ENCODE data around the gene TEKT3.
A peak's percentile ranks its signal among the peaks of the same experiment; 100 is the strongest.

TEKT3 gene

GRCh38 chr17:15293558-15293957 lies 47.8 kb downstream of the TEKT3 start:
- DNase-seq = no peak

DNA sequence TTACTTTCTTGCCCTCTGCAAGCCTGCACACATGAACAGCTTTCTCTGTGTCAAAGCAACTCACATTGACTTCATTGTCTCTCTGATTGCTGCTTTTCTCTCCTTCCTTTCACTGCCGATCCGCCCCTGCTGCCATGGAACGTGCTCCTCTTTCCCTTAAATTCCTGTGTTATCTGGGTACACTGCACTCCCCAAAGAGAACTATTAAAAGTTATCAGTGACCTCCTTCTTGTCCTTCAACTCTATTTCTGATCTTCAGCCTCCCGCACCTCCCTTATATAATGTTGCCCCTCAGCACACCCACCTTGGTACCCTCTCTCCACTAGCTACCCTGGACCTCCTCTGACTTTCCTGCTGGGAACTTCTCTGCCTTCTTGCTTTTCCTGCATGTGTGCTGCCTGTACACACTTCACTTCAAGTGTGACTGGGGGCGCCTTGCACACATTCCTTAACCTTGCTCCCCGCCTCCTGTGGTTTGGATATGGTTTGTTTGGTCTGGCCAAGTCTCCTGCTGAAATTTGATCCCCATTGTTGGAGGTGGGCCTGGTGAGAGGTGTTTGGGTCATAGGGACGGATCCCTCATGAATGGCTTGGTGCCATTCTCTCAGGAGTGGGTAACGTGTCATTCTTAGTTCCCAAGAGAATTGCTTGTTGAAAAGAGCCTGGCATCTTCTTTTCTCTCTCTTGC lies 49.6 kb downstream of the TEKT3 start:
- DNase-seq = no peak

GRCh38 chr17:15290605-15291004 lies 50.8 kb downstream of the TEKT3 start:
- DNase-seq = no peak

DNA sequence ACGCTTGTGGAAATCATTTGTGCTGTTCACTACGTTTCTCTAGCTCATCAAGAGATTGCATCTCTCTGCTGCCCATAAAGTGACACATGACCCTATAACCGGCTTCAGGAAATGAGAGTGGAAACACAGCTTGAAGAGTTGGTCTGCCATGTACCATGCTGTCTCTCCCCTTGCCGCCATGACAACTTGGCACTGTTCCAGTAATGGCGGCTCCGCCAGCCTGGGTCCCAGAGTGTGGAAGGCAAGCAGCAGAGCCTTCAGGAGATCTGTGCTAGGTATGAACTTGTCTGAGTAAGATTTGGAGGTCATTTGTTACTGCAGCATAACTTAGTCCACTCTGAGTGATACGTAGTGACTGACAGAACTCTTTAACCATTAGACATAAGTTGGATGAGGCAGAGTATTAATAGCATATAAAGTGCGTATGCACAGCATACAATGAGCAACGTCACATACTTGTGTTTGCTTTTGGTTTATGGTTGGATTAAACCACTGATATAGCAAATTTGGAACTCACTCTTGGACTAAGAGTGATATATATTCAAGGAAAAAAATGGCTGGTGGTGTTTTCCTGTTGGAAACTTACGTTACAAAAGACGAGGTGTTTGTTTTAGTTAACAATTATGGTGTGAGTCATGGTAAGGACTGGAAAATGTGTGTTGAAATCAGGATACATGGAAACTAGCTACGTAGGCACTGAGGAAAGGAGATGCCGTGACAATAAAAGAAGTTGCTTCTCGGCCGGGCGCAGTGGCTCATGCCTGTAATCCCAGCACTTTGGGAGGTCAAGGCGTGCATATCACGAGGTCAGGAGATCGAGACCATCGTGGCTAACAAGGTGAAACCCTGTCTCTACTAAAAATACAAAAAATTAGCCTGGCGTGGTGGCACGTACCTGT lies 51.9 kb downstream of the TEKT3 start:
- DNase-seq = no peak

- no peak for DNase-seq
Observed at GRCh38 chr17:15288859-15289258, 52.5 kb downstream of the TEKT3 start.

- DNase-seq = no peak
Observed at GRCh38 chr17:15287538-15288267, 53.7 kb downstream of the TEKT3 start.

- DNase-seq = no peak
Observed at GRCh38 chr17:15285466-15285865, 55.9 kb downstream of the TEKT3 start.

DNA sequence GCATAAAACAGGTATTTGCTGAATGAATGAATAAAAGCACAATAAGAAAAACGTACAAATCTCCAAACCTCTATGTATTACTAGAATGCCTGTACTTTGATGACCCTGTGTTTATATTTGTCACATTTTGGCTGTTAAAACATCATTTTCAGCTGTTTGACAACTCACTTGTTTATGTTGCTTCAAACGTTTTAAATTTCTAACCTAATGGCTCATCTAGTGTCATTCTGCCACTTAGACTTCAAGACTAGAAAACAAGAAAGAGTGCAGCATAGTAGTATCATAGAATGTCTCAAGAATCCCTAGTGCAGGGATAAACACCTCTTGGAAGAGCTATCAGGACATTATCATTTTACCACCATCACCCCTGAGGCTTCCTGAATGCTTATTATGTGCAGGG lies 56.9 kb downstream of the TEKT3 start:
- no peak for DNase-seq

- no peak for DNase-seq
Observed at GRCh38 chr17:15284107-15284506, 57.3 kb downstream of the TEKT3 start.

- no peak for DNase-seq
Observed at GRCh38 chr17:15281909-15282308, 59.5 kb downstream of the TEKT3 start.

- no peak for DNase-seq
Observed at GRCh38 chr17:15278924-15279477, 62.4 kb downstream of the TEKT3 start.

GRCh38 chr17:15278380-15278779 lies 63.0 kb downstream of the TEKT3 start:
- no peak for DNase-seq

- no peak for DNase-seq
Observed at GRCh38 chr17:15274017-15274416, 67.4 kb downstream of the TEKT3 start.

- no peak for DNase-seq
Observed at GRCh38 chr17:15273141-15273793, 68.1 kb downstream of the TEKT3 start.

- DNase-seq = no peak
Observed at GRCh38 chr17:15271741-15272140, 69.7 kb downstream of the TEKT3 start.

DNA sequence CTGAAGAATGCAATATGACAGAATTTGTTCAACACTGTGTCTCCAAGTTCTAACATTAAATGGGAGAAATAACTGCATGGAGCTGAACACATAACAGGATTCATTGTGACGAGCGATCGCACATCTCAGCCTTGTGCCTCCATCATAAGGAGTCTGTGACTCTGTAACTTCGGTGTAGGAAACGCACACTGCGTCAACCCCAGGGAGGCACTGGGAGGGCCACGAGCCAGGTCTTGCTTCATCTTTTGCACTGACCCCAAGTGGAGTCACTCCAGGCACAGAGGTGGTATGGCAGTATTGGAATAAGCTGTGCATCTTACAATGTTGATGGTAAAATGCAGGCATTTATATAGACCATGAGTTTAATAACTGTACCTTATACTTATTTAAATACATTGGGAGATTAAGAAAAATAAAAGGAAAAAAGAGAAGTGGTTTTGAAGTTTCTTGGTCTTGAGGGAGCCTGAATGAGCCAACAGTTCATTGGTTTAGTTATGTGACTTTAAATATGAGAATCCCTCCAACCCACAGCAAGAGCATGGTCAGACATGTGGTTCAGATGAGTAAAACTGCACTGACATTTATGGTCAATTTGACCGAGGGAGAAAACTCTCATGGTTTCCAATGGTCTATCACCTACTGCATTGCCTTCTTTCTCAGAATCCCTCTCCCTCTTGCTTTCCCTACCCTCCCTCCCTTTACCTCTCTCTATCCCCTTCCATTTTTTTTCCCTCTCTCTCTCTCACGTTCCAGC lies 70.6 kb downstream of the TEKT3 start:
- no peak for DNase-seq

- no peak for DNase-seq
Observed at GRCh38 chr17:15269780-15270089, 71.7 kb downstream of the TEKT3 start.

GRCh38 chr17:15269087-15269779 lies 72.2 kb downstream of the TEKT3 start:
- DNase-seq = peak in 1 of 51 donors; percentile 17

DNA sequence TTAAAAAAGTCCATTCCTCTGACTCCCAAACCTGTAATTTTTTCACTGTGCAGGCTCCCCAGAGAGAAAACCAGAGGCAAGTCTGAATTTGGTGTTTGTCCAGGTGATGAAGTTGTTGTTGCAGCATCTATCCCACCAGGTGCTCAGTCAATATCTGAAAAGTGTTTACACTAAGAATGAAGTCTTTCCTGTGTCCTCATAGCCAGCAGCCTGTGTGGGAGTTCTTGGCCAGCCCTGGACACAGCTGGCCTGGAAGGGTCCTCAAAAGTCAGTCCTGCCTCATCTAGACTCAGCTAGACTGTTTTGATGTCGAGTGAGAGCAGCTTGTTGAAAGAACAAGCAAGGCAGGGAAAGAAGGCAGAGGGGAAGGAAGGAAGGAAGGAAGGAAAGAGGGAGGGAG lies 72.9 kb downstream of the TEKT3 start:
- DNase-seq = no peak

DNA sequence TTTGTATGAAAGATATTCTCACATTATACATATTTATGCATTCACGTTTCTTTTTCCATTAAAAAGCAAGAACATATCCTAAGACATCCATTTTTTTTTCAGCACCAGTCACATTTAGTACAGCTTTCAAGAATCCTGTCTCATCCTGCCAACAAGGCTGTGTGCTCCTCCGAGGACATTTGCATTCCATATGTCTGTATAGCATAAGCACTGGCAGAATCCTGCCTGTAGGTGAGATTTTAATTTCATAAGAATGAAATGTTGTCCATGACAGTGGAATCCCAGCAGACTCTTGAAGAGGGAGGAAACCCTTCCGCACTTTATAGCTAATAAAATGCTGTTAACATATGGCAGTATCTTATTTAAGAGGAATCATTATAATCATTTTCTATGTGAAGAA lies 73.4 kb downstream of the TEKT3 start:
- no peak for DNase-seq
